ENCODE data around the gene SBF2. TPM values are rescaled to one million over a fixed set of nuclear protein-coding genes. Genes with fewer than 3 reads are reported as not detected.

SBF2 gene
- total and polyA plus RNA-seq, 2 donors (not counting 3 experiments of a cell fraction or from before 2014, with no cell fraction given) = 15.4 to 42.4 TPM

DNA sequence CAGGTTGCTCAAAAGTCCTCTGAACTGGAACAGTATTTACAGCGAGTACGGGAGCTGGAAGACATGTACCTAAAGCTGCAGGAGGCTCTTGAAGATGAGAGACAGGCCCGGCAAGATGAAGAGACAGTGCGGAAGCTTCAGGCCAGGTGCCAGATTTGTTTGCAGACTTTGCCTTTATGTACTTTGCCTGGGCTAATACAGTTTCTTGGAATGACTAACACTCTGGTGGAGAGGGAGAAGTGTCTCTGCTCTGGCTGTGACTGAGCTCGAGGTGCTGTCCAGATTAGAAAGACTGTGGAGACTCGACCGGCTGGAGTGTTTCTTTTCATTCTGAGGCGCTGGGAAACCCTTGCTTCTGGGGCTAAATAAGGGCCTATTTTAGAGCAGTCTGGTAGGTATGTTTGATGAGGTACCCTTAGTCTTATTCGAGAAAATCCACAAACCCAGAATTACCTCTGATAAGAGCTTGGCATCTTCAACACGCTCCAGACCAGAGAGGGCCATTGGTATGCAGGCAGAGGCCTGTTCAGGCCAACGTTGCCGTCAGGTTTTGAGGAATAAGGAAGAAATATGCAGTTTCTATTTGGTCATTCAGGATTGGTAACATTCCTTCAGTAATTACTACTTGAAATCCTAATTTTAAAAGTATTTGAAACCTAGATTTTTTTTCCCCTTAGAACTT, 553.7 kb downstream of the SBF2 start:
- Histone ChIP-seq H3K27me3 (ENCODE audit: control insufficient read depth in 2 of 2, insufficient read depth in 2 of 2, low read length in 2 of 2) (no peaks in the 10 kb centered on the region), H3K4me3 (replicated peaks in 1 of 3; ENCODE audit: insufficient read depth in 1 of 3, low read depth in 1 of 3, low read length in 3 of 3) (no peak overlapping the region), H3K9me1 (replicated peaks; ENCODE audit: control insufficient read depth, extremely low read depth, insufficient read depth, low read length) (no peaks in the 10 kb centered on the region), H3K9me3 (replicated peaks; ENCODE audit: control insufficient read depth, insufficient read depth, low read length) (no peaks in the 10 kb centered on the region), H3K4me1 (ENCODE audit: control insufficient read depth, extremely low read depth, insufficient read depth, low read length) (no peaks in the 10 kb centered on the region), H3K36me3 (ENCODE audit: control insufficient read depth in 2 of 2, extremely low read depth in 1 of 2, insufficient read depth in 2 of 2, low read length in 2 of 2) (peaks cover 32 to 33% of the 10 kb centered on the region in 2 experiments), H3K79me2 (ENCODE audit: control insufficient read depth, insufficient read depth, low read length) (peaks cover 31% of the 10 kb centered on the region), H4K20me1 (replicated peaks; ENCODE audit: control insufficient read depth, extremely low read depth, insufficient read depth, low read length) (no peaks in the 10 kb centered on the region), H3K4me2 (ENCODE audit: insufficient read depth, low read length) (no peak overlapping the region), H3K27ac (ENCODE audit: insufficient read depth, low read depth, low read length) (no peak overlapping the region), H2AFZ (ENCODE audit: low read depth, low read length) (no peak overlapping the region), H3K9ac (replicated peaks; ENCODE audit: extremely low read depth, insufficient read depth, low read length) (no peak overlapping the region)
- BruUV-seq (replicated peaks) = no TSS peak
- intact Hi-C loops (cut with micrococcal nuclease) (no loop called here), dilution Hi-C loops (cut with MboI; ENCODE audit: extremely low pct_ligation_motif_present, low sequenced_read_pairs) (loop anchor here (25.0 kb wide), 1 partner anchor 128 kb away; no protein-coding TSS in a partner anchor)
- no peak for FAIRE-seq
- no peak for DNase-seq (ENCODE audit: low read depth, low spot score)
- CTCF ChIA-PET = interaction anchor here (0.8 to 1.2 kb wide), 2 partner anchors 8 to 126 kb away, joined by 3 read pairs; no protein-coding TSS in a partner anchor
- no peak for TF ChIP-seq POLR2A (IDR thresholded peaks at IDR 0.05; ENCODE audit: low read depth, low read length)
- no peak for TF ChIP-seq JUN (IDR thresholded peaks at IDR 0.05; ENCODE audit: borderline replicate concordance, insufficient read depth, insufficient read length, low read depth)
- TF ChIP-seq MAX (IDR thresholded peaks at IDR 0.05; ENCODE audit: insufficient read depth, insufficient read length) = no peak
- no peak for TF ChIP-seq FOS (IDR thresholded peaks at IDR 0.05; ENCODE audit: borderline replicate concordance, insufficient read depth, low read length)
- TF ChIP-seq CTCF (IDR thresholded peaks at IDR 0.05; ENCODE audit: extremely low read depth in 1 of 2, insufficient read depth in 1 of 2, low read depth in 1 of 2, low read length in 2 of 2) = no peak
- no peak for TF ChIP-seq GATA2 (IDR thresholded peaks at IDR 0.05; ENCODE audit: insufficient read depth, insufficient read length, low read depth, low read length)
- TF ChIP-seq EZH2 (IDR thresholded peaks at IDR 0.05; ENCODE audit: borderline replicate concordance, low read depth, low read length, severe bottlenecking) = no peak
- no peak for TF ChIP-seq MYC (IDR thresholded peaks at IDR 0.05; ENCODE audit: low read depth, low read length)
- no peak for TF ChIP-seq POLR2AphosphoS5 (IDR thresholded peaks at IDR 0.05; ENCODE audit: insufficient read depth, low read depth, low read length)
- POLR2A ChIA-PET = no interaction called here
